Endothelial cell (in vitro differentiated cells): ENCODE data around the gene NKX2-8. TPM values are rescaled to one million over a fixed set of nuclear protein-coding genes. Genes with fewer than 3 reads are reported as not detected.

Experiments used
- DNase-seq: peaks from one replicate; pipeline ENCODE4 v3.0.0; 2021; ENCODE audit warnings: low spot score
- H3K27ac Mint-ChIP-seq: one replicate; pipeline ENCODE4 v1.8.0; 2021; ENCODE audit warnings: mixed read lengths, inconsistent platforms; ENCODE audit not compliant: unreplicated experiment
- H3K27me3 Mint-ChIP-seq: one replicate; pipeline ENCODE4 v1.8.0; 2021; ENCODE audit warnings: mild to moderate bottlenecking, moderate library complexity, mixed read lengths, inconsistent platforms; ENCODE audit not compliant: unreplicated experiment
- H3K36me3 Mint-ChIP-seq: one replicate; pipeline ENCODE4 v1.8.0; 2021; ENCODE audit warnings: mild to moderate bottlenecking, low read depth, mixed read lengths, inconsistent platforms; ENCODE audit not compliant: unreplicated experiment
- H3K4me1 Mint-ChIP-seq: one replicate; pipeline ENCODE4 v1.8.0; 2021; ENCODE audit warnings: mild to moderate bottlenecking, mixed read lengths, inconsistent platforms; ENCODE audit not compliant: unreplicated experiment
- H3K4me3 Mint-ChIP-seq: one replicate; pipeline ENCODE4 v1.8.0; 2021; ENCODE audit warnings: mild to moderate bottlenecking, mixed read lengths, inconsistent platforms; ENCODE audit not compliant: unreplicated experiment
- H3K9me3 Mint-ChIP-seq: one replicate; pipeline ENCODE4 v1.8.0; 2021; ENCODE audit warnings: mixed read lengths, inconsistent platforms; ENCODE audit not compliant: unreplicated experiment
- CTCF ChIP-seq: fragments of 200-600 bp; sonication (generic); IDR thresholded peaks from one replicate; pipeline ENCODE4 v1.5.0; 2021; ENCODE audit warnings: antibody characterized with exemption; ENCODE audit not compliant: unreplicated experiment
- total RNA-seq: library from RNA; stranded (reverse); fragmentation: NEBNext Ultra II Directional; extraction: Animal tissue kit (Norgen Biotek cat#: 25700); gene quantifications from one replicate; pipeline ENCODE4 v1.2.1, GENCODE V29; 2021; ENCODE audit not compliant: unreplicated experiment

The NKX2-8 gene
- total RNA-seq, 1 donor from 2014 or later: not detected

GRCh38 chr14:36619853-36620252 lies 37.4 kb upstream of the NKX2-8 start:
- no peak for DNase-seq
- Mint-ChIP-seq H3K27me3 (no peaks in the 10 kb centered on the region), H3K27ac (no peak overlapping the region), H3K4me1 (no peaks in the 10 kb centered on the region), H3K36me3 (no peaks in the 10 kb centered on the region), H3K9me3 (no peaks in the 10 kb centered on the region), H3K4me3 (no peak overlapping the region)
- no peak for TF ChIP-seq CTCF

GRCh38 chr14:36619131-36619530 lies 36.7 kb upstream of the NKX2-8 start:
- Mint-ChIP-seq H3K27me3 (no peaks in the 10 kb centered on the region), H3K9me3 (no peaks in the 10 kb centered on the region), H3K27ac (no peak overlapping the region), H3K36me3 (no peaks in the 10 kb centered on the region), H3K4me1 (no peaks in the 10 kb centered on the region), H3K4me3 (no peak overlapping the region)
- no peak for TF ChIP-seq CTCF
- no peak for DNase-seq

GRCh38 chr14:36618641-36619040 lies 36.2 kb upstream of the NKX2-8 start:
- Mint-ChIP-seq H3K27ac (no peak overlapping the region), H3K27me3 (no peaks in the 10 kb centered on the region), H3K36me3 (no peaks in the 10 kb centered on the region), H3K4me3 (no peak overlapping the region), H3K4me1 (no peaks in the 10 kb centered on the region), H3K9me3 (no peaks in the 10 kb centered on the region)
- TF ChIP-seq CTCF: no peak
- DNase-seq: no peak

- no peak for DNase-seq
- Mint-ChIP-seq H3K4me3 (no peak overlapping the region), H3K9me3 (no peaks in the 10 kb centered on the region), H3K27me3 (peaks cover 2% of the 10 kb centered on the region), H3K4me1 (no peaks in the 10 kb centered on the region), H3K27ac (no peak overlapping the region), H3K36me3 (no peaks in the 10 kb centered on the region)
- TF ChIP-seq CTCF: no peak
Measured at GRCh38 chr14:36617824-36618223, 35.4 kb upstream of the NKX2-8 start.

- no peaks in the 10 kb centered on the region for H3K36me3 Mint-ChIP-seq
- H3K4me3 Mint-ChIP-seq: no peak overlapping the region
- no peaks in the 10 kb centered on the region for H3K27me3 Mint-ChIP-seq
- H3K27ac Mint-ChIP-seq: no peak overlapping the region
- H3K4me1 Mint-ChIP-seq: no peaks in the 10 kb centered on the region
- H3K9me3 Mint-ChIP-seq: no peaks in the 10 kb centered on the region
- DNase-seq: no peak
- TF ChIP-seq CTCF: no peak
Measured at GRCh38 chr14:36605506-36605857, 23.1 kb upstream of the NKX2-8 start.
